Daoy (cell line): ENCODE data around the gene DNAJC4. TPM values are rescaled to one million over a fixed set of nuclear protein-coding genes. Genes with fewer than 3 reads are reported as not detected.

ENCODE experiments used
- DNase-seq: peaks from one replicate; pipeline ENCODE4 v3.0.0-alpha.2; 2015; ENCODE audit warnings: low read depth
- total RNA-seq: library from RNA; depleted of rRNA; stranded (reverse); fragments of >200 nt; shearing (Covaris generic); gene quantifications from 2 replicates; pipeline ENCODE4 v1.2.3, GENCODE V29; 2014

DNAJC4 gene
- total RNA-seq, 1 experiment from 2014 or later = 1.7 TPM

- DNase-seq = no peak
These were observed 21.4 kb upstream of the DNAJC4 start for GRCh38 chr11:64208796-64209562.

- DNase-seq = no peak
These were observed 20.8 kb upstream of the DNAJC4 start for GRCh38 chr11:64209563-64209843.

DNA sequence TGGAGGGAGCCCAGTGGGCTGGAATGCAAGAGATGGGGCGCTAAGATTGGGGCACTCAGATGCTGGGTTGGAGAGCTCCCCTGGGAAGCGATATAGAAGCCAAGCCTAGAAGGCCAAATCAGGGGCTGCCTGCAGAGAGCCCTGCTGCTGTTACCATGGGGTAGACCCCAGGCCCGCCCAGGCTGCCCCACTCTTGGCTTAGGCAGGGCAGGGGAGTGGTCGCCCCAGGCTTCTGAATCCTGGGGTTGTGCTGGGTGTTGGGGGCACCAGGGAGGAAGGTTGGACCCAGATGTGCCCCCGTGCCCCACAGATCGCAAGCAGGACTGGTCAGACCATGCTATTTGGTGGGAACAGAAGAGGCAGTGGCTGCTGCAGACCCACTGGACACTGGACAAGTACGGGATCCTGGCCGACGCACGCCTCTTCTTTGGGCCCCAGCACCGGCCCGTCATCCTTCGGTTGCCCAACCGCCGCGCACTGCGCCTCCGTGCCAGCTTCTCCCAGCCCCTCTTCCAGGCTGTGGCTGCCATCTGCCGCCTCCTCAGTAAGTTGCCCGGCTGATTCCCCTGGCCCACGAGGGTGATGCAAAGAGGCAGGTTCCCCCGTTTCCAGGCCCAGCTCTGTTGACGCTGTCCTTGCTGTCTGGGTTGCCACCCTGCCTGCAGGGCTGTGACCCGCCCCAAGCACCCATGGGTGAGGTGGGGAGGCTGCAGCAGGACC is 19.9 kb upstream of the DNAJC4 start:
- DNase-seq = no peak

GRCh38 chr11:64211181-64211872 is 19.0 kb upstream of the DNAJC4 start:
- no peak for DNase-seq

- no peak for DNase-seq
These were observed 13.5 kb upstream of the DNAJC4 start for GRCh38 chr11:64216879-64217278.

GRCh38 chr11:64218628-64219353 is 11.6 kb upstream of the DNAJC4 start:
- DNase-seq = no peak

DNA sequence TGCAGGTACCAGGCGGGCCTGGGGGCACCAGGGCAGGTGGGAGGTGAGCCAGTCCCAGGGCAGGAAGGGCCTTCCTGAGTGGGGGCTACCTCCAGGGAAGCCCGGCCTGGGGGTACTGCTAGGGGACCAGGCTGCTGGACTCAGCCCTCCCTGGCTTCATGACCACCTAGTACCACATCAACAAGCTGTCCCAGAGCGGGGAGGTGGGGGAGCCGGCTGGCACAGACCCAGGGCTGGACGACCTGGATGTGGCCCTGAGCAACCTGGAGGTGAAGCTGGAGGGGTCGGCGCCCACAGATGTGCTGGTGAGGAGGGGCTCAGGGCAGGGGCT is 11.0 kb upstream of the DNAJC4 start:
- DNase-seq = no peak

DNA sequence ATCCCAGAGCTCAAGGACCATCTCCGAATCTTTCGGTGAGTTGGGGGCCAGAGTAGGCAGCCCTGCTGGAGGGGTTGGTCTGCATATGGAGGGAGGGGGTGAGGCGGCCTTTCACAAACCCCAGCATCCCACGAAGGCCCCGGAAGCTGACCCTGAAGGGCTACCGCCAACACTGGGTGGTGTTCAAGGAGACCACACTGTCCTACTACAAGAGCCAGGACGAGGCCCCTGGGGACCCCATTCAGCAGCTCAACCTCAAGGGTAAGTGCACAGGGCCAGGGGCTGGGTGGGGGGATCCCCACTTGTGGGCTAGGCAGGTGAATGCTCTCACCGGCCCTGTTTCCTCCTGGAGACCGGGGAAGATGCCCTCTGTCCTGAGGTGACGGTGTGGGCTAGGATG is 10.6 kb upstream of the DNAJC4 start:
- no peak for DNase-seq

- DNase-seq = no peak
These were observed 10.1 kb upstream of the DNAJC4 start for GRCh38 chr11:64220271-64220670.

DNA sequence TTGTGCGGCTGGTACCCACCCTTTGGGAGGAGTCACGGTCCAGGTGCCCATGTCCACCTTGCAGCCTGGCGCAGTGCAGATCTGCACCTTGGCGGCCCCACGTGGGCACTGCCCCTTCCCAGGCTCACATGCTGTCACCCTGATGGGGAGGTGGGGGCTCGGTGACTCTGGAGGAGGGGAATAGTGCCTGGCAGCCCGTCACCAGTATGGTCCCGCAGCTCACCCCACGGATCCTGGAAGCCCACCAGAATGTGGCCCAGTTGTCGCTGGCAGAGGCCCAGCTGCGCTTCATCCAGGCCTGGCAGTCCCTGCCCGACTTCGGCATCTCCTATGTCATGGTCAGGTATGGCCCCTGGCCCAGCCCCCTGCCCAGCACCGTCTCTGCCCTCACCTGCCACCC is 9.6 kb upstream of the DNAJC4 start:
- no peak for DNase-seq

DNA sequence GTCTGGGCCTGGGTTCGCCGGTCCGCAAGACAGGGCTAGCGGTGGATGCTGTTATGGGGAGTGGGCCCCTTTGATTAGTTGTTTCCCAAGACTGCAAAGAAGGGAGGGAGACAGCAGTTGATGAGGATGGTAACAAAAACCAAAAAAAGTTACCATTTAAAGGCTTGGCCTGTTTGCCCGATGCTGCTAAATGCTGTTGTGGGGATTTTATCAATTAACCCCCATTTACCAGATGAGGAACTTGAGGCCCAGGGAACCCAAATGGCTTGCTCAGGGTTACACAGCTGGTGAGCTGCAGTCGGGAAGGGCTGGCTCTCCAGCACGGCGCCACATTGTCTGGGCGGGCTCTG is 7.7 kb upstream of the DNAJC4 start:
- DNase-seq = no peak

- no peak for DNase-seq
These were observed 7.2 kb upstream of the DNAJC4 start for GRCh38 chr11:64223001-64223651.

GRCh38 chr11:64224151-64224890 is 6.0 kb upstream of the DNAJC4 start:
- peak; percentile 76 for DNase-seq

GRCh38 chr11:64224891-64225607 is 5.3 kb upstream of the DNAJC4 start:
- no peak for DNase-seq

GRCh38 chr11:64225608-64226506 is 4.5 kb upstream of the DNAJC4 start, which contains the start of the genes NUDT22 and TRPT1:
Gene NUDT22, plus strand, starts transcription at chr11:64226274. Its CDS starts 379 bp downstream, at chr11:64226653.
Gene TRPT1, minus strand, starts transcription at chr11:64226186. Its CDS starts 326 bp downstream, at chr11:64225860.
- peak; percentile 88 for DNase-seq

DNA sequence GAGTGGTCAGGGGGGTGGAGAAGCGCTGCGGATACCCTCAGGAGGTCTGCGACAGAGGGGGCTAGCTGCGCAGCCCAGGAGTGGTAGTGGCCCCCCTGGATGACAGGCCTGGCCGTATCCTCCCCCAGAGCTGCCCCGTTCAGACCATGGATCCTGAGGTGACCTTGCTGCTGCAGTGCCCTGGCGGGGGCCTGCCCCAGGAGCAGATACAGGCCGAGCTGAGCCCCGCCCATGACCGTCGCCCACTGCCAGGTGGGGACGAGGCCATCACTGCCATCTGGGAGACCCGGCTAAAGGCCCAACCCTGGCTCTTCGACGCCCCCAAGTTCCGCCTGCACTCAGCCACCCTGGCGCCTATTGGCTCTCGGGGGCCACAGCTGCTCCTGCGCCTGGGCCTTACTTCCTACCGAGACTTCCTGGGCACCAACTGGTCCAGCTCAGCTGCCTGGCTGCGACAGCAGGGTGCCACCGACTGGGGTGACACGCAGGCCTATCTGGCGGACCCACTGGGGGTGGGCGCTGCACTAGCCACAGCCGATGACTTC is 3.8 kb upstream of the DNAJC4 start:
- peak; percentile 48 for DNase-seq

DNA sequence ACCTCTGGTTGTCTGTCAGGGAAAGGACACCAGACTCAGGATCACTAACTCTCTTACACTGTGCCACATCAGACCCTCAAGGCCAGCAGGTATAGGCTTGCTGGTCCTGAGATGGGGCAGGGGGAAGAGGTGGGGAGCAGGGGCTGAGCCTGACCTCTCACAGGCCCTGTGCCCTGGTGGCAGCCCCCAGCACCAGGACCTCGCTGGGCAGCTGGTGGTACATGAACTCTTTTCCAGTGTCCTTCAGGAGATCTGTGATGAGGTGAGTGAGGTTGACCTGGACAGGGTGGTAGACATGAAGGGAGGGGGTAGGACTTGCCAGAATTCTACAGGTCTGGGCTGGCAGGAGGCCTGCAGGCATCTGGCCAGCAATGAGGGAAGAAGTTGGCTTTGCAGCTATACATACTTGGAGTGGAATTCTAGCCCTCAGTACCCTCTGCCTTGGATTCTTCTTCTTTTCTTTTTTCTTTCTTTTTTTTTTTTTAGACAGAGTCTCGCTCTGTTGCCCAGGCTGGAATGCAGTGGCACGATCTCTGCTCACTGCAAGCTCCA is 2.9 kb upstream of the DNAJC4 start:
- no peak for DNase-seq

DNA sequence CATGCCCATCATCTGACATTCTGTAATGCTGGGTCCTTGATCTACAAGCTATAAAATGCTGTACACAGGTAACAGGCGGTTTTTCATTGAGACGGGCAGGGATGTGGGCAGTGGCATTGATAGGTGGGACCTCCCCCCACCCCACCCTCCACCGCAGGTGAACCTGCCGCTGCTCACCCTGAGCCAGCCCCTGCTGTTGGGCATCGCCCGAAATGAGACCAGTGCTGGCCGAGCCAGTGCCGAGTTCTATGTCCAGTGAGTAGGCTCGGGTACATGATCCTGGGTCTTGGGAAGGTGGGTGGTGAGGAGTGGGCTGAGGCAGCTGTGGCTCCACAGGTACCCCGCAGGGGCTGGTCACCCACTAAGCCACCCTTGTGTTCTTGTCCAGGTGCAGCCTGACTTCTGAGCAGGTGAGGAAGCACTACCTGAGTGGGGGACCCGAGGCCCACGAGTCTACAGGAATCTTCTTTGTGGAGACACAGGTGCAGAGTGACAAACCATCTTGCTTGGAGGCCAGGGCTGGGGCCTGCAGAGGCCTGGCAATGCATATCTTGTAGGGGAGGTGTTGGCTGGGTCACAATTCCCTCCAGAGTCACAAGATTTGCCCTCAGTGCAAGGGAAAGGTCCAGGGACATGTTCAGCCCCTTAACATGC is 1.1 kb upstream of the DNAJC4 start:
- DNase-seq = no peak
